NOMO-1 (cell line): ENCODE measurements around the gene GASK1A.
"Not testable (repeated sequence)": the region's sequence is repeated elsewhere in the genome, so short reads cannot be mapped to it uniquely, and the experiment has no call there.

Experiments used
- DNase-seq, 2 experiments: peaks; one replicate each; lab custom pipeline; 2025; ENCODE audit not compliant: unreplicated experiment in 2 of 2; lab: John Stamatoyannopoulos, UW

Gene GASK1A

GRCh38 chr3:43055806-43056770, 77.0 kb downstream of the GASK1A start:
- DNase-seq, result no peak

DNA sequence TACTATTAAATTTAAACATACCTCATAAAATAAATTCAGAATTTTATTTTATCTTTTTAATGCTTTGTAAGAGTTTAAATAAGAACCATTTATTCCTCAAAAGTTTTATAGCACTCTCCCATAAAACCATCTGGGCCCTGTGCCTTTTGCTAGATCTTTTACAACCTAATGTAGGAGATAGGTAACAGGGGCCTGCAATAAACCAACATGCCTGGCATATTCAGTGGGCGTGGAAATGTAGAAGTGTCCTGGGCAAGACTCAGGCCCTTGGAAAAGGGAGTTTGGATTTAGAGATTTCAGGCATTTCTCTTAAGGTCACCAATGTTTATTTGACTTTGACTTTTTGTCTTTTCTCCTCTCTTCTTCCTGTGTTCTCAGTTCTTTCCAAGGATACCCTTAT, 80.3 kb downstream of the GASK1A start:
- DNase-seq, result no peak

DNA sequence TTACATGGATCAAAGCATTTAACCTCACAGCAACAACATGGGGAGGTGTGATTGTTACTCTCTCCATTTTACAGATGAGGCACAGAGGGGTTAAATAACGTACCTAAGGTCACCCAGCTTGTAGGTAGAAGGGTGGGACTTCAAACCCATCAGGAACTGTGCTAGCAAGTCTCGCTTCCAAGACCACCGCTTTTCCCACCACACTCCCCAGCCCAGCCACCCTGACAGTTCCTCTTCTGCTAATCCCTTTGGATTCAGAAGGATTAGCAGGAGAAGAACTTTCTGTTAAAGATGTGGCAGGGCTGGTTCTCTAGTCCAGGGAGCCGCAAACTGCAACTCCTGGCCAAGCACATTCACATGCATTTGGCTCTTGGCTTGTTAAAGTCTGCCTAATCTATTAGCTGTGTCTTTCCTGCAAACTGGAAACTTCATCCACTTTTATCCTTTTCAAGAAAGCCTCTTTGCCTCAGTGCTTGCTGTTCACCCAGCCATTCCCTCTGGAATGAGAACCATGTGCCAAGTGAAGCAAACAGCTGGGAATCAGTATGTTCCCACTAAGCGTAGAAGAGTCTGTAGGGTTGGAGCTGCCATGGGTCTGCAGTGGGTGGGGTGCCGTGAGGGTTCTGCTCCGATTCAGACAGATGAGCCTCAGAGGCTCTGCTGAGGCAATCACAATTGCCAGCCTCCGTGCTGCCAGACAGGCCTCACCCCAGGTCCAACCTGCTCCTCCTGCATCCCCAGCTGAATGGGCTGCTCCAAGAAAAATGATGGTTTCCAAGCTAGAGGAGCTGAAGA, 82.2 kb downstream of the GASK1A start:
- no peak for DNase-seq

- no peak for DNase-seq
These were observed 83.0 kb downstream of the GASK1A start for GRCh38 chr3:43062040-43062563.

DNA sequence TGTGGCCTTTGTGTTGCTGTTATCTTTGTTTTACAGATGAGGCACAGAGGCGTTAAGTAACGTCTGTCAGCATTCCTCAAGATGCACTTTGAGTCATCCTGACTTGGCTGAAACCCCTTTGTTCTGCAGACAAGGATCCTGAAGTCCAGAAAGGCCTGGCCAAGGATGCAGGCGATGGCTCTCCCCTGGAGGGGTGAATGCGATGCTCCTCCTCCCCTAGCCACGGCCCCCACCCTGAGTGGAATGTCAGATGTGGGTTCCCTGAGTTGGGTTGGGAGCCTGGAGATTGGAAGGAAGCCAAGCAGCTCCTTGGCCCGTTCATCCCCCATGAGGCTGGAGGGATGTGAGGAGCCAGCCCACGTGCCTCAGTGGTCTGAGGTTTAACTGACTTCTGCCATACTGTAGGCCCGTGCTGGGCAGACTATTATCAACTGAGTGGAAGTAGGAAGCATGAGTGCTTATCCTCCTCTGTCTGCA, 83.5 kb downstream of the GASK1A start:
- no peak for DNase-seq

GRCh38 chr3:43063114-43063513, 84.0 kb downstream of the GASK1A start:
- DNase-seq, result no peak

DNA sequence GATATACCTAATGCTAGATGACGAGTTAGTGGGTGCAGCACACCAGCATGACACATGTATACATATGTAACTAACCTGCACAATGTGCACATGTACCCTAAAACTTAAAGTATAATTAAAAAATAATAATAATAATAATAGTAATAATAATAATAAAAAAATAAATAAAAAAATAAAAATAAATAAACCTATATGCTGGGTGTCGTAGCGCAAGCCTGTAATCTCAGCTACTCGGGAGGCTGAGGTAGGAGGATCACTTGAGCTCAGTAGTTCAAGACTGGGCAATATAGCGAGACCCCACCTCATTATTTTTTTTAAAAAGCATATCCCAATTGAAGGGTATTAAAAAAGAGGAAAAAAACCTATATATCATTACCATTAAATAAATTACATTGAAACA, 91.6 kb downstream of the GASK1A start:
- not testable (repeated sequence) for DNase-seq

DNA sequence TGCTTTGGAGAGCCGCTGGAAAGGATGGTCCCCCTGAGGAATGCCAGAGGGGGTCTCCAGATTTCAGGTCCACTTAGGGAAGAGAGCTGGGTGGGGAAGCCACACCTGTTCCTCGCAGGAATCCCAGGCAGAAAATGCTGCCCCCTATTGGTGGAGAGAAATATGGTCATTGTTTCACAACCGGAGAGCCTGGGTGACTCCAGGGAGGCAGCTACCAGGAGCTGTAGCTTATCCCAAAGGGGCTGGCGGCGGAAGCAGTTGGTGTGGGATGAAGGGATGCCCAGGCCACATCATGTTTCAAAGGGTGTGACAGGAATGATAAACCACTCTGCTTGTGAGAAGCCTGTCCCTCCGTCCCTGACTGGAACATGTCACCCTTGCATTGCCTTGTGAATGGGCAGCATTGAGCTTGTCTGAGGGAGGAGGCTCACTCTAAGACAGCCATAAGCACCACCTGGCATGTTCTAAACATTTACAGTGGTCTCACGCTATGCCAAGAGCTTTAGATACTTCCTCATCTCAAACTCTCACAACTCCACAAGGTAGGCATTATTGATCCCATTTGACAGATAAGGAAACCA, 92.3 kb downstream of the GASK1A start:
- peak in 1 of 2 experiments; percentile 7 for DNase-seq

- no peak for DNase-seq
These were observed 93.2 kb downstream of the GASK1A start for GRCh38 chr3:43072361-43072760.

GRCh38 chr3:43073116-43073835, 94.2 kb downstream of the GASK1A start:
- no peak for DNase-seq

DNA sequence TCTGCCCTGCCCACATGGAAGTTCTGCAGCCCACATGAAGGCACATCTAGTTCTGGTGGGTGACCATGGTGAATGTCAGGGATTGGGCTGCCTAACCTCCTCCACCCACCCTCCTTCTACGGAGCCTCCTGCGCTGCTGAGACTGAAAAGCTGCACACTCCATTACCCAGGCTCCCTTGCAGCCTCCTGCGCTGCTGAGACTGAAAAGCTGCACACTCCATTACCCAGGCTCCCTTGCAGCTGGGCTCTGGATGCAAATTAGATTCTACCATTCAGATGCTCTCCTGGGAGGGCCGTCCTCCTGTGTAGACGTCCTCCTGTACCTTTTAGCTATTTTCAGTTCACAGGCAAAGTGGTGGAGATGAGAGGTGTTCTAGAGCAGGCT, 94.7 kb downstream of the GASK1A start:
- DNase-seq, result no peak

DNA sequence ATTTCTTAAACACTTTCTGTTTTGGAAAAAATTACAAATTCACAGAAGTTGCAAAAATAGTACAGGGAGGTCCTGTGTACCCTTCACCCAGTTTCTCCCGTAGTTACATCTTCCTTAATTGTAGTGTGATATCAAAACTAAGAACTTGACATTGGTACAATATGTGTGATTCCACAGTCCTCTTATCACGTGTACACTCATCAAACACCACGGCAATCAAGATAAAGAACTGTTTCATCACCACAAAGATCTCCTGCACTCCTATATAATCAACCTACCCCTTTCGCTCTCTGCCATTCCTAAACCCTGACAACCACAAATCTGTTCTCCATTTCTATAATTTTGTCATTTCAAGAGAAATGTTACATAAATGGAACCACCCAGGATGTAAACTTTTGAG, 95.4 kb downstream of the GASK1A start:
- no peak for DNase-seq

GRCh38 chr3:43074901-43075689, 96.0 kb downstream of the GASK1A start:
- no peak for DNase-seq

GRCh38 chr3:43075904-43076661, 97.0 kb downstream of the GASK1A start:
- no peak for DNase-seq

- no peak for DNase-seq
These were observed 97.7 kb downstream of the GASK1A start for GRCh38 chr3:43076857-43077256.

GRCh38 chr3:43077261-43077660, 98.2 kb downstream of the GASK1A start:
- DNase-seq, result no peak

DNA sequence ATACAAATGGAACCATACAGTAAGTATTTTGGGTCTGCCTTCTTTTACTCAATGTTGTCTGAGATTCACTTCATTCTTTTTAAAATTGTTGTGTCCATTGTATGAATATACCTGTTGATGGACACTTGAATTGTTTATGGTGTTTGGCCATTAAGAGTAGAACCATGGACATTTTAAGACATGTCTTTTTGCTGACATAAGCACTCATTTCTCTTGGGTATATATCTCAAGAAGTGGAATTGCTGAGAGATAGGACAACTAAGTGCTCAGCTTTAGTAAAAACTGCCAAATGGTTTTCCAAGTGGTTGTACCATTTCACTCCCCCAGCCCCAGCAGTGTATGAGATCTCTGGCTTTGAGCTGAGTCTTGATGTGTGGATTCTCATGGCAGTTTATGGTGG, 98.6 kb downstream of the GASK1A start:
- DNase-seq, result no peak

- DNase-seq, result no peak
These were observed 100.6 kb downstream of the GASK1A start for GRCh38 chr3:43079536-43080332.
